ENCODE data around the gene RAMP2.
"Not testable (repeated sequence)": the region's sequence is repeated elsewhere in the genome, so short reads cannot be mapped to it uniquely, and the experiment has no call there.

RAMP2 gene

DNA sequence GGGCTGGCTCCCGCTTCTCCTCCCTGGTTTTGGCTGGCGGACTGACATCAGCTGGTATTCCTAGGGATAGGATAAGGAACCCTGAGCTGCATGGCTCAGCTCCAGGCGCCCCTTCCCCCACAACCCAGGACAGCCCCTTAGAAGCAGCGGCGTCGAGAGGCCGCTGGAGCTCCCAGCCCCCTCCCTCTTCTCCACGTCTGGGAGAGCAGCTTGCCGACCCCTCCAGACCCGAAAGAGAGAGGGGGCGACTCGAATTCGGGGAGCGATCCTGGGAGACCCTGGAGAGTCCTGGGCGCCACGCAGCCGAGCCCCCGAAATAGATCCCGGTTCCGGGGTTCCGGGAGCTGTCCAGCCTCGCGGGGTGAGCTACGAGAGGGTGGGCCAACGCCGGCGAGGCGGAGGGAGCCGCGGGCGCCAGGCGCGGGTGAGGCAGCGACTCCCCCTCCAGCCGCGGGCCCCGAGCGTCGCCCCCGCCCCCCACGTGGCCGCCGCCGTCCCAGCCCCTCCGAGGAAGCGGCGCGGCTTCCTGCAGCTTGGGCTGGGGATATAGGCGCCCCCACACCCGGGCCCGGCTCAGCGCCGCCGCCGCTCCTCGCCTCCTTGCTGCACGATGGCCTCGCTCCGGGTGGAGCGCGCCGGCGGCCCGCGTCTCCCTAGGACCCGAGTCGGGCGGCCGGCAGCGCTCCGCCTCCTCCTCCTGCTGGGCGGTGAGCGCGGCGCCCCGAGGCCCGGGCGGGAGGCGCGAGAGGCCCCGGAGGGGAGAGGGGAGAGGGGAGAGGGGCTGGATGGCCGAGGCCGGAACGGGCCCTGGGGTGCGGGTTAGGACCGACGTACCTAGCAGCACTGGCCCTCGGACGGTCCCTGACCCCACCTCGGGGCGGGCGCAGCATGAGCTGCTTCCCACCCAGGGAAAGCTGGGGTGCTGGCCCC is at the start of gene RAMP2:
RAMP2 (plus strand) TSS at position 576 of the 930 bp plus-strand sequence; CDS start at position 611, 35 bp downstream.
- Mint-ChIP-seq H3K27ac (no peak within 1 kb of the TSS), H3K27me3 (peaks cover 54% of the 10 kb centered on the region), H3K4me1 (peaks cover 9% of the 10 kb centered on the region), H3K36me3 (ENCODE audit: low read depth) (no peaks in the 10 kb centered on the region), H3K9me3 (no peaks in the 10 kb centered on the region), H3K4me3 (peak within 1 kb of the TSS; percentile 4)
- DNase-seq (peak; percentile 27), ATAC-seq (no peak)

DNA sequence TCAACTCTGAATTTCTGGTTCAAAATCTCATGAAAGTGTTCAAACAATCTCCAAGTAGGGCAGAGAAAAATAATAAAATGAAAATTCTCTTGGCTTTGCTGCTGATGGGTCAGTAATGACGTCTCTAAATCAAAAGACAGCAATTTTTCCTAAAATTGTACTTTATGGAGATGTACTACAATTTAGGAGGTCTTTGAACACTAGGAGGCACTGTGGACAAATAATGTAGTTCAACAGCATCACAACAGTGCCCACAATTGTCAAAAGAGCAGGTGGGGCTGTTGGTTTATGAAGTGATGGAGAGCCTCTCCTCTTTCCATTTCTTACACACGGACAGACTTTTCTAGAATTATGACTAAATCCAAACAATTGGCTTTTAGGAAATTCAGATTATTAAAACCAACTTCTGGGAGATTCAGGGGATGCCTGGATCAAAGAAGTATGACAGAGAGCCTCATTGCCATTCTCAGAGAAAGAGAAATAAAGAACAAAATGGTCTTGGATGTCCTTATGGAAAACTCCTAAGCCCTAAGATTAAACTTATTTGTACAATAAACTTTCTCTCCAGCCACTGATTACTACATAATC is 39.9 kb upstream of the RAMP2 start:
- Mint-ChIP-seq H3K27me3 (no peaks in the 10 kb centered on the region), H3K9me3 (no peaks in the 10 kb centered on the region), H3K4me3 (no peak overlapping the region), H3K4me1 (no peaks in the 10 kb centered on the region), H3K27ac (peak overlapping the region; percentile 15), H3K36me3 (ENCODE audit: low read depth) (peaks cover 34% of the 10 kb centered on the region)
- ATAC-seq (peak; percentile 73), DNase-seq (no peak)

GRCh38 chr17:42723636-42724035 is 37.4 kb upstream of the RAMP2 start:
- no peak for DNase-seq
- Mint-ChIP-seq H3K36me3 (ENCODE audit: low read depth) (peaks cover 25% of the 10 kb centered on the region), H3K27me3 (no peaks in the 10 kb centered on the region)

DNA sequence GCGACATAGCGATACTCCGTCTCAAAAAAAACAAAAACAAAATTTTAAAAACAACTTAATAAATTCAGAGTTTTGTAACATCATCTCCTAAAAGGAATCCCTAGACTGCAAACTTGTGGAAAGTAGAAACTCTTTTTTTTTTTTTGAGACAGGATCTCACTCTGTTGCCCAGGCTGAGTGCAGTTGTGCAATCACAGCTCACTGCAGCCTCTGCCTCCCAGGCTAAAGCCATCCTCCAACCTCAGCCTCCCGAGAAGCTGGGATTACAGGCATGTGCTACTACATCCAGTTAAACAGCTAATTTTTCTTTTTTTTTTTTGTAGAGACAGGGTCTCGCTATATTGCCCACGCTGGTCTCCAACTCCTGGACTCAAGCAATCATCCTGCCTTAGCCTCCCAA is 35.9 kb upstream of the RAMP2 start:
- peaks cover 22% of the 10 kb centered on the region for H3K36me3 Mint-ChIP-seq (ENCODE audit: low read depth)

More at GRCh38 chr17:42723636-42724035, 37.4 kb upstream of the RAMP2 start:
- no peak for ATAC-seq
- Mint-ChIP-seq H3K4me3 (no peak overlapping the region), H3K27ac (no peak overlapping the region), H3K4me1 (no peaks in the 10 kb centered on the region), H3K9me3 (no peaks in the 10 kb centered on the region)

DNA sequence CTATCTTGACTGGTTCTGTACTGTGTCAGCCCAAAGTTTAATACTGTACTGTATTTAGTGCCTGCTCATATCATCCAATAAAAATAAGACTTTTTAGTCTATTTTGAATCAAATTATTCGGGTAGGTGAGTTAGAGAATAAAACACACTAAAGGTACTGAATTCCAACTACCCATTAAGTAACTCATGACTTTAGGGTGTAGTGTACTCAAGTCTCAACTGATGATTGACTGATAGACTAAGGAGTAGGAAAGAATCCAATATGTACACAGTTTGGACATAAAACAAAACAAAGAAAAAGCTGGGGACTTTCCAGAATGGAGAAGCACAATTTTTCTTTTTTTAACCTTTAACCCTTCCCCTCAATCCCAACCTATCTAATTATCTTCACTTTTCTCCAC is 20.3 kb upstream of the RAMP2 start:
- Mint-ChIP-seq H3K9me3 (no peaks in the 10 kb centered on the region), H3K27me3 (peaks cover 6% of the 10 kb centered on the region), H3K4me1 (peaks cover 18% of the 10 kb centered on the region), H3K4me3 (no peak overlapping the region), H3K27ac (no peak overlapping the region), H3K36me3 (ENCODE audit: low read depth) (no peaks in the 10 kb centered on the region)
- ATAC-seq = no peak
- DNase-seq = no peak

More for the DNA sequence above, 35.9 kb upstream of the RAMP2 start:
- H3K9me3 Mint-ChIP-seq = no peaks in the 10 kb centered on the region
- H3K27ac Mint-ChIP-seq = no peak overlapping the region
- H3K4me1 Mint-ChIP-seq = no peaks in the 10 kb centered on the region
- DNase-seq = no peak
- no peaks in the 10 kb centered on the region for H3K27me3 Mint-ChIP-seq
- ATAC-seq = no peak
- H3K4me3 Mint-ChIP-seq = no peak overlapping the region

- not testable (repeated sequence) for H3K9me3 Mint-ChIP-seq; ATAC-seq; H3K27me3 Mint-ChIP-seq; DNase-seq; H3K4me3 Mint-ChIP-seq; H3K36me3 Mint-ChIP-seq (ENCODE audit: low read depth)
- Mint-ChIP-seq H3K4me1 (peaks cover 18% of the 10 kb centered on the region), H3K27ac (peak overlapping the region; percentile 46)
Observed at GRCh38 chr17:42742916-42743315, 18.1 kb upstream of the RAMP2 start.

GRCh38 chr17:42743595-42744282 is 17.3 kb upstream of the RAMP2 start:
- ATAC-seq = no peak
- Mint-ChIP-seq H3K4me3 (peak overlapping the region; percentile 91), H3K9me3 (no peaks in the 10 kb centered on the region), H3K4me1 (peaks cover 18% of the 10 kb centered on the region), H3K27ac (peak overlapping the region; percentile 95), H3K36me3 (ENCODE audit: low read depth) (no peaks in the 10 kb centered on the region), H3K27me3 (peaks cover 11% of the 10 kb centered on the region)
- no peak for DNase-seq

- ATAC-seq (peak; percentile 90), DNase-seq (peak; percentile 75)
- peak overlapping the region; percentile 91 for H3K4me3 Mint-ChIP-seq
- H3K27ac Mint-ChIP-seq = peak overlapping the region; percentile 95
- H3K4me1 Mint-ChIP-seq = peaks cover 18% of the 10 kb centered on the region
- H3K36me3 Mint-ChIP-seq (ENCODE audit: low read depth) = no peaks in the 10 kb centered on the region
- H3K9me3 Mint-ChIP-seq = no peaks in the 10 kb centered on the region
- H3K27me3 Mint-ChIP-seq = peaks cover 16% of the 10 kb centered on the region
Observed at GRCh38 chr17:42744283-42744805, 16.7 kb upstream of the RAMP2 start.

GRCh38 chr17:42744806-42745617 is 16.0 kb upstream of the RAMP2 start, which contains the start of gene EZH1:
Gene EZH1, minus strand, starts transcription at chr17:42745040. Its CDS starts 16,099 bp downstream, at chr17:42728941.
- peak; percentile 87 for ATAC-seq

DNA sequence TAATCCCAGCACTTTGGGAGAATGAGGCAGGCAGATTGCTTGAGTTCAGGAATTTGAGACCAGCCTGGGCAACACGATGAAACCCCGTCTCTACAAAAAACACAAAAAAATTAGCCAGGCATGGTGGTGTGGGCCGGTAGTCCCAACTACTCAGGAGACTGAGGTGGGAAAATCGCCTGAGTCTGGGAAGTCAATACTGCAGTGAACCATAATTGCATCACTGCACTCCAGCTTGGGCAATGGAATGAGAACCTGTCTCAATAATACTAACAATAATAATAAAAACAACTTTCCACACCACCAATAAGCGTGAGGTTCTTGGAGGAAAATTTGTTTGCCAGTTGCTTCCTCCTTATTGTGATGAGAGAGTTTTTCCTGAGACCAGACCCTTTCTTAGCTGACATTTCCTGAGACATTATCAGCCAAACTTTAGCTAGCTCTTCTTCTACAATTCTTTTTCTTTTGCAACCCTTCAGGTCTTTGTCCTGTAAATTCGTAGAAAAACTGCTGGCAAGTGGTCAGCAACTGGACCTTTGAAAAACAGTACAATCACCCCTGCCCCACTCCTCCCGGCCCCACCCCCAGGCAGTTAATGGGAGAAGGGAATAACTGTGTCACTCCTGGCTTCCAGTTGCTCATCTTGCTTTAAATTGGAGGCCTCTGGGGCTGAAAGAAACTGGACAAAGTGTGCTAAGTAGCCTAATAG is 12.7 kb upstream of the RAMP2 start:
- Mint-ChIP-seq H3K9me3 (no peaks in the 10 kb centered on the region), H3K27ac (no peak overlapping the region), H3K27me3 (peaks cover 31% of the 10 kb centered on the region), H3K4me3 (no peak overlapping the region), H3K4me1 (peaks cover 15% of the 10 kb centered on the region), H3K36me3 (ENCODE audit: low read depth) (no peaks in the 10 kb centered on the region)
- no peak for DNase-seq
- ATAC-seq = no peak

More at GRCh38 chr17:42744806-42745617, 16.0 kb upstream of the RAMP2 start, which contains the start of gene EZH1:
- Mint-ChIP-seq H3K9me3 (no peaks in the 10 kb centered on the region), H3K4me3 (peak within 1 kb of the TSS; percentile 91), H3K27ac (peak within 1 kb of the TSS; percentile 95), H3K36me3 (ENCODE audit: low read depth) (no peaks in the 10 kb centered on the region), H3K27me3 (peaks cover 18% of the 10 kb centered on the region), H3K4me1 (peaks cover 18% of the 10 kb centered on the region)
- peak; percentile 91 for DNase-seq

DNA sequence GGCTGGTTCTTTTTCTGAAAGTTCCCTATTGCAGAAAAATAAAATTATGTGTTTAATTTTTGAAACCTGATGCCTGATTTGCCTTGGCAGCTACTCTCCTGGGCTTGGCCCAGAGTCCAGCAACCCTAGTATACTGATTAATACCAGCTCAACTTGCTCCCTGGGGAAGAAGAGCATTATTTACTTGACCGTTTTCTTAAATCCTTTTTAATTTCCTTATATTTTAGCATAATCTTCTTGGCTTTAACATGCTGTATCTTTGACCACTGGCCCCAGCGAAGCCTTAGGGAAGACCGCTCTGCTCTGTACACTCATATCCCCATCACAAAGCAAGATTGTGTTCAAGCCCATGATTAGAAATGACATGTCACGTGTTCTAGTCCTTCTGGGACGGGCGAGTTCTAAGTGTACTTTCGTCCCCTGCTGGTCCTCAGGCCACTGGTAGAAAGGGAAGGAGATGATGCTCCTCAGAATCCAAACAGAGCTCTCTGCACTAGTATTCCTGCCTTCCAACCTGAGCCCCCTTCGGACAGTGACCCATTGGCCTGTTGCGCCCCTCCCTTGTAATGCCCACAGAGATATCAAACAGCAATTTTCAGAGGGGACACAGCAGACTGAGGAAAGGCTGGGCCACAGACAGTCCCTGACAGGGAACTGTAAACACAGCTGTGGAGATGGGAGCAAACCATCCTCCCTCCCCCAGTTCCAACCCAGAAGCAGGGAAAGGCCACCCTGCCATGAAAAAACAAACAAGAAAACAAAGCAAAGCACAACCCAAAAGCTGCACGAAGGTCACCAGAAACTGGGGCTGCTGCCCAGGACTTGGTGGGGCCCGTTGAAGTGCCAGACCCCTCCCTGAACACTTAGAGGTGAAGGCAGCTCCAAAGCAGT is 11.9 kb upstream of the RAMP2 start:
- Mint-ChIP-seq H3K4me3 (no peak overlapping the region), H3K4me1 (peaks cover 8% of the 10 kb centered on the region), H3K27ac (no peak overlapping the region), H3K36me3 (ENCODE audit: low read depth) (no peaks in the 10 kb centered on the region), H3K27me3 (peaks cover 33% of the 10 kb centered on the region), H3K9me3 (no peaks in the 10 kb centered on the region)
- ATAC-seq (no peak), DNase-seq (no peak)

- Mint-ChIP-seq H3K9me3 (no peaks in the 10 kb centered on the region), H3K27me3 (peaks cover 34% of the 10 kb centered on the region), H3K27ac (no peak overlapping the region), H3K4me3 (no peak overlapping the region), H3K36me3 (ENCODE audit: low read depth) (no peaks in the 10 kb centered on the region), H3K4me1 (no peaks in the 10 kb centered on the region)
- ATAC-seq = no peak
- DNase-seq = no peak
Observed at GRCh38 chr17:42750739-42751344, 10.2 kb upstream of the RAMP2 start.

All from activated naive CD8-positive, alpha-beta T cell treated with anti-CD3 and anti-CD28 coated beads, Interleukin-2, amount 50 U/mL, for 24 hours (primary cell).